ENCODE data around the gene BAHD1.

The BAHD1 gene

GRCh38 chr15:40500568-40501330, 60.0 kb downstream of the BAHD1 start:
- DNase-seq: no peak

DNA sequence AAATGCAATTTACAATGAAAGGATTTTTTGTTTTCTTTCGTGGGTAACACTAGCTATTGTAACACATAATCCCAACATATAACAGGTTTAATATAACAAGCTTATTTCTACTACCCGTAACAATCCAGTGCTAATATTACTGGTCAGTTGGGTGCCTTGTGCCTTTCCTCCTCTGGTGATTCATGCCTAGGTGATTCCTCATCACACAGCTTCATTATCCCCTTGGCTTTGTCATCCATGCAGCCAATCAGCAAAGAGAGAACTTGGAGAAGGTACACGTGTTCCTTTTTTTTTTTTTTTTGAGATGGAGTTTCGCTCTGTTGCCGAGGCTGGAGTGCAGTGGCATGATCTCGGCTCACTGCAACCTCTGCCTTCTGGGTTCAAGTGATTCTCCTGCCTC, 60.7 kb downstream of the BAHD1 start:
- DNase-seq: no peak

DNA sequence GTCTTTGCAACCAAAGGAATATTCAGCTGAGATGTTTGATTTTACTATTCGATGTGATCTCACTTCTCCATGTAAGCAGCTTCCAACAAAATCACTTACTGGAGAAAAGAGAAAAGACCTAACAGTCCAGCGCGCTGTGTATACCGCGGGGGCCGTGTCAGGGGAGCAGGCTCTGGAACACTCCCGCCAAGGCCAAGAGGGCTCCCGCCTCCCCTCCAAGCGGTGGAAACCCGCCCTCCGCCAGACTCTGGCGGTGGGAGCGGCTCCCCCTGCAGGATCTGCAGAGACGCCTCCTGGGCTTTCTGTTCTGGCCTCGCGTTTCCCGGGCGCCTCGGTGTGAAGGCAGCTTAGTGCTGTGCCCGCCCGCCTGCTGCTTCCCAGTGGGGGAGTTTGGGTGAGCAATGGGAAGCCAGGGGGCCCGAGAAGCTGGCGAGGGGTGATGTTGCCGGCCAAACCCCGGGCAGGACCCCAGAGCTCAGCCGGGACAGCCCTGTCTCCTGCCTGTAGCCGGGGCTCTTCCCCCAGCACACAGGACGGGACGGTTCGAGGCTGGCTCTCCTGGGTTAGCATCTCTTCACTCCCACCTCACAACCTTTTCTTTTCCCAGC, 66.3 kb downstream of the BAHD1 start:
- DNase-seq: peak; percentile 79

GRCh38 chr15:40508216-40508615, 67.5 kb downstream of the BAHD1 start:
- no peak for DNase-seq

- no peak for DNase-seq
Observed at GRCh38 chr15:40510201-40510600, 69.4 kb downstream of the BAHD1 start.

DNA sequence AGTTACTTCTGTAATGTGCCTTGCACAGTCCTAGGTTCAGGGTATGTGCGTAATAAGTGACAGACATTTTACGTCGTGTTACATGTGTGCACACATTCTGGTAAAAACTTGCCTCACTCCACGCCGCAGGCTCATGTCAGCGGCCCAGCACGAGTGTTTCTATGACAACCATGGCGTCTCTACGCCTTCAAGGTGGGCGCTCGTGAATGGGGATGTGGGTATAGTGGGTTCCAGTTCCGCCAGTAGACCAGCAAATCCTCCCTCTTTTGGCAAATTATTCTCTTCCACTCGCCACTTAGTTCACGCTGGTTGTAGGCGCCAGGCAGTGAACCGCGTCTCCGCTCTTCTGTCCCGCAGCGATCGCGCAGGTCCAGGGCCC, 70.3 kb downstream of the BAHD1 start:
- no peak for DNase-seq

- peak; percentile 40 for DNase-seq
Observed at GRCh38 chr15:40511472-40512133, 70.8 kb downstream of the BAHD1 start.

- no peak for DNase-seq
Observed at GRCh38 chr15:40512440-40512839, 71.7 kb downstream of the BAHD1 start.

DNA sequence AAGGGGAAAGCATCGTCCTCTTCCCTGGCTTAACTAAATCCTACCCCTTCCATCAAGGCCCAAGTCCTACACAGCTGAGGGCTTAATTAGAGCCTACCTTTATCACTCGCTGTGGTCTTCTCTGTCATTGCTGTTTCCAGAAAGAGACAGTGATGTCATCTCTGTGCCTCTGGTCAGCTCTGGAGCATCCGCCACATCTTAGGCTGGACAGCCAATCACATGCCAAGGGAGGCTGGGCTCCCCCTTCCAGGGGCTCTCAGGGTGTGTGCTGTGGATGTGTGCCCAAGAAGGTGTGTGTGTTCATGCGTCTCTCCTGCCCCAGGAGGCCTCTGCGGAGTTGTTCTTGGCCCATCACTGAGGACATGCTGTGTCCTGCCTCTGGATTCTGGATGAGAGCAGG, 72.9 kb downstream of the BAHD1 start:
- DNase-seq: no peak

DNA sequence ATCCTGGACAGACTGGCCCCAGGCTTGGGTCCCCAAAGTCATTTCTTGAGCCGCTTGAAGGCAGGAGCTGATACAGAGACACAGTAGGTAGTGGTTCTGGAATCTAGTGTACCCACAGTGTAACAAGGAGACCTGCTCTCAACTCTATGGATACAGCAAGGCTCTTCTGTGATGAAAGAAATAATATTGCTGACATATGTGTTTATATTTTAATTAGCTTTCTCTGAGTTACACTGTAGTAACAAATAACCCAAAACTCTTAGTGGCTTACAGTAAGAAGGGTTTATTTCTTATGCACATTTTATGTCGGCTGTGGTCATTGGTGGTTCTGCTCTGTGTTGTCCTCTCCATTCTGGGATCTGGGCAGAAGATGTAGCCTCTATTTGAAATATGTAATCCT, 75.6 kb downstream of the BAHD1 start:
- DNase-seq: no peak

All from hematopoietic multipotent progenitor cell treated with erythropoietin and hydrocortisone succinate and interleukin-3 and kit ligand, for 8 days (in vitro differentiated cells).